Esophagus muscularis mucosa (tissue), 4 donors: Measurements from ENCODE around the gene TRPV4.

ENCODE experiments used
- CTCF ChIP-seq, 3 experiments: fragments of 200-600 bp in 2 of 3; fragments of 450-650 bp in 1 of 3; sonication (generic) in 2 of 3; IDR thresholded peaks; one replicate each; pipeline ENCODE4 v1.5.1; 2017 to 2019; ENCODE audit warnings: antibody characterized with exemption in 3 of 3, mild to moderate bottlenecking in 2 of 3, moderate library complexity in 1 of 3
- EP300 ChIP-seq: sonication (generic); formaldehyde crosslinking; IDR thresholded peaks from one replicate; pipeline ENCODE4 v1.6.1; 2017; ENCODE audit warnings: antibody characterized with exemption
- POLR2A ChIP-seq: fragments of 450-650 bp; IDR thresholded peaks from one replicate; pipeline ENCODE4 v1.6.1; 2017; ENCODE audit warnings: antibody characterized with exemption, moderate library complexity, mild to moderate bottlenecking, low read depth
- POLR2AphosphoS5 ChIP-seq, 2 donors: sonication (generic); formaldehyde crosslinking; IDR thresholded peaks; one replicate each; pipeline ENCODE4 v1.6.1; 2017; ENCODE audit warnings: antibody characterized with exemption in 2 of 2

GRCh38 chr12:109830718-109831117, 2.5 kb downstream of the TRPV4 start:
- TF ChIP-seq CTCF (IDR thresholded peaks at IDR 0.05) (no peak), POLR2AphosphoS5 (IDR thresholded peaks at IDR 0.05) (no peak), POLR2A (no peak), EP300 (no peak)
